ENCODE results near the gene CASTOR1. TPM values are rescaled to one million over a fixed set of nuclear protein-coding genes. Genes with fewer than 3 reads are reported as not detected.
A peak's percentile ranks its signal among the peaks of the same experiment; 100 is the strongest.

CASTOR1 gene
- total and polyA plus RNA-seq, 9 donors = 3.5 to 7.1 (median 4.8) TPM

GRCh38 chr22:30276039-30276438 is 13.3 kb downstream of the CASTOR1 start:
- H3K27me3 ChIP-seq (ENCODE audit: control insufficient read depth, insufficient read depth, low read length) = peaks cover 2% of the 10 kb centered on the region
- H3K9me3 ChIP-seq (replicated peaks; ENCODE audit: control insufficient read depth, low read depth, low read length) = no peaks in the 10 kb centered on the region
- no peak overlapping the region for H3K27ac ChIP-seq (ENCODE audit: low read length)
- H3K4me3 ChIP-seq (ENCODE audit: low read length) = no peak overlapping the region
- DNase-seq = no peak
- WGBS (ENCODE audit: insufficient coverage) = 80% methylated on average over 8 of the region's 8 CpGs
- no peaks in the 10 kb centered on the region for H3K36me3 ChIP-seq (ENCODE audit: control insufficient read depth, insufficient read depth, low read length)
- H3K4me1 ChIP-seq (ENCODE audit: control insufficient read depth, insufficient read depth, low read length) = peaks cover 8% of the 10 kb centered on the region

GRCh38 chr22:30275625-30276024 is 13.7 kb downstream of the CASTOR1 start:
- no peak overlapping the region for H3K27ac ChIP-seq (ENCODE audit: low read length)

DNA sequence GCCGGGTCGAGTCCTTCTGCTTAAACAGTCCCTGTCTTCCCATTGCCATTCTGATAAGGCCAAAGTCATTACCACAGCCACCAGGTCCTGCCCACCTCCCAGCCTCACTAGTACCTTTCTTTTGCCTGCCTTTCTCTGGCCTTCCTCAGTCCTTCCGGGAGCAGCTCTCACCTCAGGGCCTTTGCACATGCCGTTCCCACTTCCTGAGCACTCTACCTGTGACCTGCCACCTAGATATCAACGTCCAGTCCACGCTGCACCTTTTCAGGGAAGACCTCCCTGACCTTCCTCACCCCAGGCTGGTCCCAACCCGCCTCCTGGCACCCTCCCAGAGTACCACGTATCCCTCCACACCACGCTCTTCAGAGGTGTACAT is 14.9 kb downstream of the CASTOR1 start:
- H3K4me1 ChIP-seq (ENCODE audit: control insufficient read depth, insufficient read depth, low read length) = peaks cover 8% of the 10 kb centered on the region

More at GRCh38 chr22:30275625-30276024, 13.7 kb downstream of the CASTOR1 start:
- Histone ChIP-seq H3K36me3 (ENCODE audit: control insufficient read depth, insufficient read depth, low read length) (no peaks in the 10 kb centered on the region), H3K9me3 (replicated peaks; ENCODE audit: control insufficient read depth, low read depth, low read length) (no peaks in the 10 kb centered on the region), H3K27me3 (ENCODE audit: control insufficient read depth, insufficient read depth, low read length) (peaks cover 2% of the 10 kb centered on the region), H3K4me3 (ENCODE audit: low read length) (no peak overlapping the region), H3K4me1 (ENCODE audit: control insufficient read depth, insufficient read depth, low read length) (peaks cover 8% of the 10 kb centered on the region)
- no peak for DNase-seq
- 54% methylated on average over 5 of the region's 8 CpGs for WGBS (ENCODE audit: insufficient coverage)

DNA sequence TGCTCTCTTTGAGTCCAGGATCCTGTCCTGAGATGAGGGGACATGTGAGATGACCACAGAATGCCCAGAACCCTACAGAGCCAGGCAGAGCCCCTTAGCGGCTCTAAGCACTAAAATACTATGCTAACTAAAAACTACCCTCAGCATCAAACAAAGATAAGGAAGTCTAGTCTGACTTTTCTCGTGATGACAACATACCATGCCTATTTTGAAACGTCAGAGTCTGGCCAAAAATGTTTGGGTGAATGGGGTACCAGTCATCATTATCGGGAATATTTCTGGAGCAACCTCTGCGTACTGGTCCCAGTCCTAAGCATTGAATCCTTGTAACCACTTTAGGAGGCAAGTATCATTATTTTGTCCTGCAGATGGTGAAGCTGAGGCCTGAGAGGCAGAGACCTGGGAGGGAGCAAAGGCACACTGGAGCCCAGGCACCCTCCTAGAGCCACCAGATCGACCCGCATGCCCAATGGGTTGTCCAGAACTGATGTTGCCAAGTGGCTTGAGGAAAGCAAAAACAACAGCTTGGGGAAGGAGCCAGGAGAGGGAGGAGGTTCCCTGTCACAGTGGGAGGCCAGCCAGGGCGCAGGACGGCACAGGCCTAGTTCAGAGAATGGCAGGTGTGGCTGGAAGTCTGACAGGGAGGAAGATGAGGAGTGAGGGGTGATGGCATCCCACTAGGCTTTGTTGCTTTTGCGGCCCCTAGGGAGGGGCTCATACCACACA is 15.4 kb downstream of the CASTOR1 start:
- no peak for DNase-seq
- Histone ChIP-seq H3K36me3 (ENCODE audit: control insufficient read depth, insufficient read depth, low read length) (no peaks in the 10 kb centered on the region), H3K4me1 (ENCODE audit: control insufficient read depth, insufficient read depth, low read length) (peaks cover 8% of the 10 kb centered on the region), H3K27me3 (ENCODE audit: control insufficient read depth, insufficient read depth, low read length) (peaks cover 2% of the 10 kb centered on the region), H3K27ac (ENCODE audit: low read length) (no peak overlapping the region), H3K4me3 (ENCODE audit: low read length) (no peak overlapping the region), H3K9me3 (replicated peaks; ENCODE audit: control insufficient read depth, low read depth, low read length) (no peaks in the 10 kb centered on the region)
- WGBS (ENCODE audit: insufficient coverage) = 50% methylated on average over 7 of the region's 10 CpGs

More for the DNA sequence above, 14.9 kb downstream of the CASTOR1 start:
- Histone ChIP-seq H3K4me3 (ENCODE audit: low read length) (no peak overlapping the region), H3K27ac (ENCODE audit: low read length) (no peak overlapping the region), H3K27me3 (ENCODE audit: control insufficient read depth, insufficient read depth, low read length) (peaks cover 2% of the 10 kb centered on the region), H3K9me3 (replicated peaks; ENCODE audit: control insufficient read depth, low read depth, low read length) (no peaks in the 10 kb centered on the region), H3K36me3 (ENCODE audit: control insufficient read depth, insufficient read depth, low read length) (no peaks in the 10 kb centered on the region)
- DNase-seq = no peak
- WGBS (ENCODE audit: insufficient coverage) = 78% methylated on average over 6 of the region's 9 CpGs

GRCh38 chr22:30272781-30273601 is 16.3 kb downstream of the CASTOR1 start:
- Histone ChIP-seq H3K4me1 (ENCODE audit: control insufficient read depth, insufficient read depth, low read length) (peaks cover 7% of the 10 kb centered on the region), H3K27ac (ENCODE audit: low read length) (no peak overlapping the region), H3K9me3 (replicated peaks; ENCODE audit: control insufficient read depth, low read depth, low read length) (no peaks in the 10 kb centered on the region), H3K27me3 (ENCODE audit: control insufficient read depth, insufficient read depth, low read length) (peaks cover 2% of the 10 kb centered on the region), H3K4me3 (ENCODE audit: low read length) (no peak overlapping the region), H3K36me3 (ENCODE audit: control insufficient read depth, insufficient read depth, low read length) (no peaks in the 10 kb centered on the region)
- 72% methylated on average over 11 of the region's 16 CpGs for WGBS (ENCODE audit: insufficient coverage)
- DNase-seq = no peak

DNA sequence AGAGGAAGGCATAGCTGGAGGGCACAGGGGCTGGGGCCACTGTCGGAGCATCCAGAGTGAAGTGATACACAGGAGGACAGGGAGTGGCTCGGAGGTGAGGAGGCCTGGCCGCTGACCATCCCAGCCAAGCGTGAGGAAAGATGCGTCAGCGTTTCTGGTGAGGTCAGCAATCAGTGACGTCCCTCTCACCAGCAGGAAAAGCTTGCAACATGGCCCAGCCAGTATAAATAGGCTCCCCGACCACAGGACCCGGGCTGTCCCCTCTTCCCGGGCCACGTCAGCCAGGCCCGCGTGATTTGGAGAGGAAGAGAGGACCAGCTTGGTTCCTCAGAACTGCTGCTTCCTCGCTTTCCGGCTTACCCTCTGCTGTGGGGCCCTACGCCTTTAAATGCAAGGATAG is 18.5 kb downstream of the CASTOR1 start:
- H3K4me3 ChIP-seq (ENCODE audit: low read length) = no peak overlapping the region
- peaks cover 2% of the 10 kb centered on the region for H3K27me3 ChIP-seq (ENCODE audit: control insufficient read depth, insufficient read depth, low read length)
- no peaks in the 10 kb centered on the region for H3K4me1 ChIP-seq (ENCODE audit: control insufficient read depth, insufficient read depth, low read length)
- H3K9me3 ChIP-seq (replicated peaks; ENCODE audit: control insufficient read depth, low read depth, low read length) = no peaks in the 10 kb centered on the region
- no peaks in the 10 kb centered on the region for H3K36me3 ChIP-seq (ENCODE audit: control insufficient read depth, insufficient read depth, low read length)
- DNase-seq = peak; percentile 84
- 53% methylated on average over 10 of the region's 16 CpGs for WGBS (ENCODE audit: insufficient coverage)
- peak overlapping the region; percentile 13 for H3K27ac ChIP-seq (ENCODE audit: low read length)

- no peak for DNase-seq
- Histone ChIP-seq H3K27ac (ENCODE audit: low read length) (no peak overlapping the region), H3K27me3 (ENCODE audit: control insufficient read depth, insufficient read depth, low read length) (peaks cover 4% of the 10 kb centered on the region), H3K4me1 (ENCODE audit: control insufficient read depth, insufficient read depth, low read length) (no peaks in the 10 kb centered on the region), H3K4me3 (ENCODE audit: low read length) (no peak overlapping the region), H3K9me3 (replicated peaks; ENCODE audit: control insufficient read depth, low read depth, low read length) (no peaks in the 10 kb centered on the region), H3K36me3 (ENCODE audit: control insufficient read depth, insufficient read depth, low read length) (no peaks in the 10 kb centered on the region)
- 68% methylated on average over 8 of the region's 8 CpGs for WGBS (ENCODE audit: insufficient coverage)
Observed at GRCh38 chr22:30268331-30268730, 21.0 kb downstream of the CASTOR1 start.

- peaks cover 3% of the 10 kb centered on the region for H3K4me1 ChIP-seq (ENCODE audit: control insufficient read depth, insufficient read depth, low read length)
- H3K27ac ChIP-seq (ENCODE audit: low read length) = peak overlapping the region; percentile 47
- 81% methylated on average over 12 of the region's 14 CpGs for WGBS (ENCODE audit: insufficient coverage)
- H3K36me3 ChIP-seq (ENCODE audit: control insufficient read depth, insufficient read depth, low read length) = no peaks in the 10 kb centered on the region
- peaks cover 6% of the 10 kb centered on the region for H3K27me3 ChIP-seq (ENCODE audit: control insufficient read depth, insufficient read depth, low read length)
- DNase-seq = no peak
- H3K9me3 ChIP-seq (replicated peaks; ENCODE audit: control insufficient read depth, low read depth, low read length) = no peaks in the 10 kb centered on the region
- H3K4me3 ChIP-seq (ENCODE audit: low read length) = no peak overlapping the region
Observed at GRCh38 chr22:30267382-30268302, 21.7 kb downstream of the CASTOR1 start.

DNA sequence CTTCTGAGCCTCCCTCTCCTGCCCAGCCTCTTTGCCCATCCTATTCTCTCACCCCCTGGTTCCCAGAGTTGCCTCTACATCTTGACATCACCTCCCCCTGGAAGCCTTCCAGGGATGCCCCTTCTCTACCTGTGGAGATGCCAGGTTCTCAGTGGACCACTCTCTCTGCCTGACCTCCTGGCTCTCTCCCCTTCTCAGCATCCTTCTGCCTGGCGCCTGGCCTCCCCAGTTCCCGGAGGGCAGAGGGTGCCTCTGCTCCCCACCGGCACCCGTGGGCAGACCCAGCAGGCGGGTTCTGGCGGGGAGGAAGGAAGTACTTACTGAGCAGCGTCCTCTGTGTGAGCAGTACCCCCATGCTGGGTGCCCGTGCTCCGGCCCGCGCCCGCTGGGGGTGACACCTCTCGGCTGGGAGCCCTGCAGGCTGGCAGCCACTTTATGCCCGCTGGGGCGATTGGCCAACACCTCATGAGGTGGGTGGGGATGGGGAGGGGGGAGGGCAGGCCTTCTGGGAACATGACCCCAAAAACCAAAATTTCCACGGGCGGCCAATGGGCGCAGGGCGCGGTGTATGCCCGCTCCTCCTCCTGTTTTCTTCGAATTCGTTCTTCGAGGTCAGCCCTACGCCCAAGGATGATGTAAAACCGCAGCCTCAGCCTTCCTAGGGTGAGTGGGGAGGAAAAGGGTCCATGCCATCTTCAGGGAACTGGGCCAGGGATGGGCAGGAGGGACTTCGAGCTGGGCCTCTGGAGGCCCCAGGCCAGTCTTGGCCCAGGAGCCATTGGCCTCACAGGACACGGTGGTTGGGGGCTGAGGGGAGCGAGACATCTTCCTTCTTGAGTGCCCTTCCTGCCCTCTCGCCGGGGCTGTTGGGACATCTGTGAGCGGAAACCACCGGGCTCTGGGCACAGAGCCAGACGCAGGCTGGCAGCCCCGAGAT is 22.6 kb downstream of the CASTOR1 start, which contains the start of gene OSM:
OSM (minus strand) TSS at position 407 of the 937 bp plus-strand sequence; CDS start at position 355, 52 bp downstream.
- Histone ChIP-seq H3K9me3 (replicated peaks; ENCODE audit: control insufficient read depth, low read depth, low read length) (no peaks in the 10 kb centered on the region), H3K4me3 (ENCODE audit: low read length) (peak within 1 kb of the TSS; percentile 33), H3K36me3 (ENCODE audit: control insufficient read depth, insufficient read depth, low read length) (no peaks in the 10 kb centered on the region), H3K4me1 (ENCODE audit: control insufficient read depth, insufficient read depth, low read length) (peaks cover 3% of the 10 kb centered on the region), H3K27ac (ENCODE audit: low read length) (peak within 1 kb of the TSS; percentile 47), H3K27me3 (ENCODE audit: control insufficient read depth, insufficient read depth, low read length) (peaks cover 11% of the 10 kb centered on the region)
- WGBS (ENCODE audit: insufficient coverage) = 71% methylated on average over 33 of the region's 35 CpGs
- peak; percentile 64 for DNase-seq

Data from muscle of leg (tissue), 11 donors.